HG02973 (cell line): ENCODE measurements around the gene APLP2.
"Not testable (repeated sequence)": the region's sequence is repeated elsewhere in the genome, so short reads cannot be mapped to it uniquely, and the experiment has no call there.

Experiments used
- ATAC-seq: cut with Tn5 transposase; IDR thresholded peaks from one replicate; pipeline ENCODE4 v1.9.1; 2021; ENCODE audit warnings: moderate library complexity; ENCODE audit not compliant: unreplicated experiment

The APLP2 gene

GRCh38 chr11:130189492-130190210 is 120.0 kb downstream of the APLP2 start:
- no peak for ATAC-seq

DNA sequence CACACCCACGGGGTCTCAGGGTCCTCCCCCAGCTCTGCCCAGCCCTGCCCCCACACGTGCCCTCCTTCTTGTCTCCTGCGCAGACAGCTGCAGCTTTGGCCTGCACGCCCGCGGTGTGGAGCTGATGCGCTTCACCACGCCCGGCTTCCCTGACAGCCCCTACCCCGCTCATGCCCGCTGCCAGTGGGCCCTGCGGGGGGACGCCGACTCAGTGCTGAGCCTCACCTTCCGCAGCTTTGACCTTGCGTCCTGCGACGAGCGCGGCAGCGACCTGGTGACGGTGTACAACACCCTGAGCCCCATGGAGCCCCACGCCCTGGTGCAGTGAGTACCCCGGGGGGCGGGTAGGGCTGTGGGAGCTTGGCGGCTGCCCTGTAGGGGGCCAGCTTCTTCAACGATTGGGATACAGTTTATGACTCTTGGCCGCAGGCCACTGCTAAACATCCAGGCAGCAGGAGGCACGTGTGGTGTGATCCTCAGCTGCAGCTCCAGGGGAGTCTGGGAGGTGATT is 120.7 kb downstream of the APLP2 start:
- no peak for ATAC-seq

- ATAC-seq = no peak
These were observed 122.2 kb downstream of the APLP2 start for GRCh38 chr11:130191896-130192295.

GRCh38 chr11:130192845-130193267 is 123.2 kb downstream of the APLP2 start:
- ATAC-seq = no peak

DNA sequence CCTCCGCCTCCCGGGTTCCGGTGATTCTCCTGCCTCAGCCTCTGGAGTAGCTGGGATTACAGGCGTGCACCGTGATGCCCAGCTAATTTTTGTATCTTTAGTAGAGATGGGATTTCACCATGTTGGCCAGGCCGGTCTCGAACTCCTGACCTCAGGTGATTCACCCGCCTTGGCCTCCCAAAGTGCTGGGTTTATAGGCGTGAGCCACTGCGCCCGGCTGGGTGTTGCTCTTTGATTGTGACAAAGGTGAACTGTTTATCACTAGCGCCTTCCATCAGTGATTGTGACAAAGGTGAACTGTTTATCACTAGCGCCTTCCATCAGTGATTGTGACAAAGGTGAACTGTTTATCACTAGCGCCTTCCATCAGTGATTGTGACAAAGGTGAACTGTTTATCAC is 123.9 kb downstream of the APLP2 start:
- not testable (repeated sequence) for ATAC-seq
